Activated CD8-positive, alpha-beta T cell treated with anti-CD3 and anti-CD28 coated beads, Interleukin-2, amount 10 ng/mL, durations not matched to agents 7 days and 5 days (primary cell): ENCODE measurements around the gene EGR2. TPM values are rescaled to one million over a fixed set of nuclear protein-coding genes. Genes with fewer than 3 reads are reported as not detected.

Experiments used
- ATAC-seq: fragments of 150-1000 bp; cut with Tn5 transposase; one replicate; pipeline ENCODE4 v1.10.0; 2021; ENCODE audit warnings: moderate library complexity
- CTCF ChIA-PET: fragments of 350-600 bp; sonication (Branson Sonifier 250); formaldehyde crosslinking; loops from one replicate; lab custom pipeline; 2021; ENCODE audit warnings: antibody characterized with exemption; lab: Charles Lee
- POLR2A ChIA-PET: fragments of 350-600 bp; sonication (Branson Sonifier 250); formaldehyde crosslinking; loops from one replicate; lab custom pipeline; 2021; ENCODE audit warnings: antibody characterized with exemption; lab: Charles Lee
- DNase-seq: peaks from one replicate; pipeline ENCODE4 v3.0.0-alpha.2; 2020
- H3K27ac Mint-ChIP-seq: one replicate; pipeline ENCODE4 v1.8.0; 2021; ENCODE audit warnings: mild to moderate bottlenecking, mixed read lengths
- H3K27me3 Mint-ChIP-seq: one replicate; pipeline ENCODE4 v1.8.0; 2021; ENCODE audit warnings: low read depth, mixed read lengths
- H3K36me3 Mint-ChIP-seq: one replicate; pipeline ENCODE4 v1.8.0; 2021; ENCODE audit warnings: low read depth, mixed read lengths
- H3K4me1 Mint-ChIP-seq: one replicate; pipeline ENCODE4 v1.8.0; 2021; ENCODE audit warnings: low read depth, mixed read lengths
- H3K4me3 Mint-ChIP-seq: one replicate; pipeline ENCODE4 v1.8.0; 2021; ENCODE audit warnings: mild to moderate bottlenecking, mixed read lengths
- H3K9me3 Mint-ChIP-seq: one replicate; pipeline ENCODE4 v1.8.0; 2022; ENCODE audit warnings: mixed read lengths; ENCODE audit not compliant: insufficient read depth
- total RNA-seq, 2 experiments: library from RNA; stranded (reverse); gene quantifications; one replicate each; pipeline ENCODE4 v1.2.3, GENCODE V29; 2021

The EGR2 gene
- 1 to 10 TPM in 1 of 2 experiments, under 1 TPM in 1; 0.50 to 1.3 TPM for total RNA-seq

- peak; percentile 82 for ATAC-seq
- Mint-ChIP-seq H3K27me3 (peaks cover 55% of the 10 kb centered on the region), H3K4me3 (peak within 1 kb of the TSS; percentile 88), H3K9me3 (no peaks in the 10 kb centered on the region), H3K27ac (peak within 1 kb of the TSS; percentile 97), H3K36me3 (peaks cover 2% of the 10 kb centered on the region), H3K4me1 (peaks cover 56% of the 10 kb centered on the region)
- DNase-seq: peak; percentile 96
- CTCF ChIA-PET: interaction anchor here (0.7 to 5.8 kb wide), 27 partner anchors 9 to 917 kb away, joined by 3 to 98 read pairs (median 8); partner anchors contain the start of gene ADO
- POLR2A ChIA-PET: interaction anchor here (0.6 to 6.0 kb wide), 10 partner anchors 10 to 698 kb away, joined by 3 to 36 read pairs (median 5); partner anchors contain the start of gene ADO
These were observed at the start of gene EGR2 for GRCh38 chr10:62816331-62817120. Gene EGR2, minus strand, starts transcription at chr10:62816366. Its CDS starts 337 bp downstream, at chr10:62816029.

DNA sequence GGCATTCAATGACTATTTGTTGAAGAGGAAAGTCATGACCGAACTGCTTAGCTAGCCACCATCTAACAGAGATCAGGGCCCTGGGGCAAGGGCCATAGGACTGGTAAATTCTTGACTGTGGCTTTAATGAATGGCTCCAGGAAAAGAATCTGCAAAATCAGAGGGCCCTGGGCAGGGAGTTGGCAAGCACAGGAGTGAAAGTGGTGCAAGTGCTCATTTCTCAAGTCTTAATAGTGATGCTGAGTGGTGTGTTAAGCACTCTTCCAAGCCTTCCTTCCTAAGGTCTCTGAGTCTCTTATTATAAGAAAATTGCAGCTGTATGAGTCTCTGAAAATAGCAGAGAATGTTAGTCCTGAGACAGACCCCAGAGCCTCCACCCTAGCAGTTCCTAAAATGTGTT lies 46.3 kb upstream of the EGR2 start:
- DNase-seq (no peak), ATAC-seq (no peak)
- no peak overlapping the region for H3K4me3 Mint-ChIP-seq
- no peak overlapping the region for H3K27ac Mint-ChIP-seq
- POLR2A ChIA-PET: no interaction called here
- CTCF ChIA-PET: no interaction called here
- no peaks in the 10 kb centered on the region for H3K36me3 Mint-ChIP-seq
- no peaks in the 10 kb centered on the region for H3K9me3 Mint-ChIP-seq
- peaks cover 15% of the 10 kb centered on the region for H3K4me1 Mint-ChIP-seq
- H3K27me3 Mint-ChIP-seq: peaks cover 3% of the 10 kb centered on the region

DNA sequence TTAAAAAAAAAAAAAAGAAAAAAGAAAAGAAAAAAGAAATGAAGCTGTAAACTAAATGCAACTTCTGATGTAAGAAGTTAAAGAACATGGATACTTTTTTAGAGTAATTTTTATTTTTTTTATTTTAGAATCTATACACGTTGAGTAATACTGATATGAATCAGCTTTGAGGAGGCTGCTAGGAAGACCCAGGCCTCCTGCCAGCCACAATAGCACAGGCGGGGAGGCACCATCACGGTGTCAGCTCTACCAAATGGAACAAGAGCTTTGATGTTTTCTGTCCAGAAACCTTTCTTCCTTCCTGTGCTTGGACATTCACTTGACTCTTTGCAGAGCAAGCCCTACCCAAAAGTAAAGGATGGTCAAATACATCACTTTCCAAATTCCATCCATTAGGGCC lies 45.3 kb upstream of the EGR2 start:
- no peak for DNase-seq
- POLR2A ChIA-PET: no interaction called here
- Mint-ChIP-seq H3K36me3 (no peaks in the 10 kb centered on the region), H3K27ac (no peak overlapping the region), H3K4me1 (peaks cover 24% of the 10 kb centered on the region), H3K4me3 (no peak overlapping the region), H3K27me3 (peaks cover 3% of the 10 kb centered on the region), H3K9me3 (no peaks in the 10 kb centered on the region)
- CTCF ChIA-PET: interaction anchor here (0.6 to 1.2 kb wide), 2 partner anchors 250 to 858 kb away, joined by 3 read pairs; no protein-coding TSS in a partner anchor
- ATAC-seq: no peak

GRCh38 chr10:62860946-62861345 lies 44.8 kb upstream of the EGR2 start:
- no peaks in the 10 kb centered on the region for H3K36me3 Mint-ChIP-seq
- H3K9me3 Mint-ChIP-seq: no peaks in the 10 kb centered on the region
- no peak for ATAC-seq
- H3K4me3 Mint-ChIP-seq: no peak overlapping the region
- ChIA-PET CTCF (interaction anchor here (1.2 kb wide), 1 partner anchor 250 kb away, joined by 3 read pairs; no protein-coding TSS in a partner anchor), POLR2A (no interaction called here)
- no peak overlapping the region for H3K27ac Mint-ChIP-seq
- peaks cover 3% of the 10 kb centered on the region for H3K27me3 Mint-ChIP-seq
- DNase-seq: peak; percentile 31
- H3K4me1 Mint-ChIP-seq: peaks cover 30% of the 10 kb centered on the region

GRCh38 chr10:62858364-62858763 lies 42.2 kb upstream of the EGR2 start:
- ChIA-PET CTCF (interaction anchor here (1.6 kb wide), 1 partner anchor 299 kb away, joined by 4 read pairs; no protein-coding TSS in a partner anchor), POLR2A (no interaction called here)
- Mint-ChIP-seq H3K27me3 (peaks cover 5% of the 10 kb centered on the region), H3K36me3 (no peaks in the 10 kb centered on the region), H3K4me3 (no peak overlapping the region), H3K9me3 (no peaks in the 10 kb centered on the region), H3K27ac (no peak overlapping the region), H3K4me1 (peaks cover 53% of the 10 kb centered on the region)
- ATAC-seq: no peak
- DNase-seq: no peak

DNA sequence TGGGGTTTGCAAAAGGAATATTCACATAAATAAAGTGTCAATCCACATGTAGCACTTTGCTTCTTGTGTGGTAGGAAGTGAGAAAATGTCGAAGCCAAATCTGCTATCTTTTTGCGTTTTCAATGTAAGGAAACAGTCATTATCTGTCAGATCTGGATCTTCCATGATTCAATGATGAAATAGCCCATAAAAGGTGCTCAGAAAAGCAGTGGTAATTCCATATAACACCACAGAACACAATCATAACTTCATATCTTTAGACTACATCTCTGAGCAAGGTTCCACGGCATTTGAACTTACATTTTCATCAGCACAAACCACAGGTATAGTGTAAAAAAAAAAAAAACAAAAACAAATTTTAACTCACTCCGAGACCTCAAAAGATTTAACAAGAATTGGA lies 39.9 kb upstream of the EGR2 start:
- Mint-ChIP-seq H3K4me1 (peaks cover 67% of the 10 kb centered on the region), H3K4me3 (no peak overlapping the region), H3K27me3 (peaks cover 2% of the 10 kb centered on the region), H3K9me3 (no peaks in the 10 kb centered on the region), H3K36me3 (no peaks in the 10 kb centered on the region), H3K27ac (peak overlapping the region; percentile 31)
- peak; percentile 45 for ATAC-seq
- ChIA-PET POLR2A (interaction anchor here (0.9 kb wide), 1 partner anchor 237 kb away, joined by 5 read pairs; no protein-coding TSS in a partner anchor), CTCF (no interaction called here)
- DNase-seq: no peak

- Mint-ChIP-seq H3K4me3 (peak overlapping the region; percentile 22), H3K27me3 (peaks cover 5% of the 10 kb centered on the region), H3K9me3 (peaks cover 1% of the 10 kb centered on the region), H3K27ac (peak overlapping the region; percentile 68), H3K4me1 (peaks cover 63% of the 10 kb centered on the region), H3K36me3 (no peaks in the 10 kb centered on the region)
- ChIA-PET CTCF (interaction anchor here (0.7 to 2.0 kb wide), 5 partner anchors 37 to 304 kb away, joined by 3 to 10 read pairs (median 3); partner anchors contain the start of gene EGR2), POLR2A (interaction anchor here (1.0 to 1.3 kb wide), 2 partner anchors 9 to 279 kb away, joined by 3 read pairs; partner anchors contain the start of gene NRBF2)
- peak; percentile 59 for ATAC-seq
- DNase-seq: peak; percentile 63
These were observed 37.5 kb upstream of the EGR2 start for GRCh38 chr10:62853710-62854109.

GRCh38 chr10:62852961-62853702 lies 37.0 kb upstream of the EGR2 start:
- ATAC-seq (peak; percentile 67), DNase-seq (peak; percentile 62)
- ChIA-PET POLR2A (interaction anchor here (1.0 to 1.3 kb wide), 2 partner anchors 8 to 280 kb away, joined by 3 read pairs; partner anchors contain the start of gene NRBF2), CTCF (interaction anchor here (1.0 to 2.0 kb wide), 6 partner anchors 36 to 305 kb away, joined by 3 to 10 read pairs (median 3); partner anchors contain the start of gene EGR2)
- Mint-ChIP-seq H3K27me3 (peaks cover 5% of the 10 kb centered on the region), H3K9me3 (peaks cover 6% of the 10 kb centered on the region), H3K27ac (peak overlapping the region; percentile 68), H3K36me3 (peaks cover 2% of the 10 kb centered on the region), H3K4me1 (peaks cover 63% of the 10 kb centered on the region), H3K4me3 (peak overlapping the region; percentile 22)

GRCh38 chr10:62851442-62851841 lies 35.3 kb upstream of the EGR2 start:
- peak; percentile 34 for DNase-seq
- H3K36me3 Mint-ChIP-seq: peaks cover 5% of the 10 kb centered on the region
- POLR2A ChIA-PET: interaction anchor here (0.6 kb wide), 1 partner anchor 652 kb away, joined by 3 read pairs; no protein-coding TSS in a partner anchor
- peaks cover 5% of the 10 kb centered on the region for H3K27me3 Mint-ChIP-seq
- no peak overlapping the region for H3K27ac Mint-ChIP-seq
- peaks cover 52% of the 10 kb centered on the region for H3K4me1 Mint-ChIP-seq
- no peak for ATAC-seq
- no peak overlapping the region for H3K4me3 Mint-ChIP-seq
- CTCF ChIA-PET: interaction anchor here (0.6 to 1.6 kb wide), 9 partner anchors 16 to 1261 kb away, joined by 3 to 7 read pairs (median 3); partner anchors contain the start of gene EGR2
- peaks cover 13% of the 10 kb centered on the region for H3K9me3 Mint-ChIP-seq

DNA sequence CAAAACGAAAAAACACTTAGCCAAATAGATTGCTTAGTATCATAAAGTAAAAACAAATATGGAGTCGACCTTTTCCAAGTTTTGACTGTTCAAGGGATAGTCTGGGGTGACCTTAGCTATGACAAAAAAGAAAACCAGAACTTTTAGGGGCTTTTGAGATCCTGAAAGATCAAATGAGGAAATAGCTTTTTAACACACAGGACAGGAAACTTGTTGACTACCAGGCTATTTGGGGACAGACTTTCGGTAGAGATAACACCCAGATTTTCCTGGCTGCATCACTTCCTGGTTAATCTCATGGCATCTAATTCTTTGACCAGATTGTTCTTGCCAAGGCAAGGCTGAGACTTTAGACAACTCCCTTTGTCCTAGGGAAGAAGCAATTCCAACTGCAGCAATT lies 34.5 kb upstream of the EGR2 start:
- DNase-seq (no peak), ATAC-seq (no peak)
- Mint-ChIP-seq H3K36me3 (peaks cover 6% of the 10 kb centered on the region), H3K27me3 (peaks cover 5% of the 10 kb centered on the region), H3K4me1 (peaks cover 44% of the 10 kb centered on the region), H3K27ac (no peak overlapping the region), H3K4me3 (no peak overlapping the region), H3K9me3 (peaks cover 13% of the 10 kb centered on the region)
- ChIA-PET CTCF (interaction anchor here (0.6 to 1.2 kb wide), 2 partner anchors 240 to 810 kb away, joined by 3 read pairs; no protein-coding TSS in a partner anchor), POLR2A (no interaction called here)

- CTCF ChIA-PET: no interaction called here
- DNase-seq: no peak
- POLR2A ChIA-PET: no interaction called here
- Mint-ChIP-seq H3K9me3 (peaks cover 13% of the 10 kb centered on the region), H3K4me3 (no peak overlapping the region), H3K4me1 (peaks cover 18% of the 10 kb centered on the region), H3K27me3 (peaks cover 4% of the 10 kb centered on the region), H3K27ac (no peak overlapping the region), H3K36me3 (peaks cover 6% of the 10 kb centered on the region)
- ATAC-seq: no peak
These were observed 31.3 kb upstream of the EGR2 start for GRCh38 chr10:62847433-62847832.
